Ramos (cell line): ENCODE results near the gene TRIOBP.

Experiments
- in situ Hi-C: fragments of 300-500 bp; cut with MboI; formaldehyde crosslinking; loops from one replicate; pipeline ENCODE4 v1.14.3; 2022; ENCODE audit warnings: low sequenced_read_pairs; ENCODE audit not compliant: unreplicated experiment

Gene TRIOBP

GRCh38 chr22:37664249-37665101, 32.4 kb upstream of the TRIOBP start:
- in situ Hi-C loops: no loop called here

GRCh38 chr22:37665487-37665886, 31.4 kb upstream of the TRIOBP start:
- in situ Hi-C loops: no loop called here

- in situ Hi-C loops: no loop called here
Observed at GRCh38 chr22:37669586-37669985, 27.3 kb upstream of the TRIOBP start.

GRCh38 chr22:37672206-37672919, 24.5 kb upstream of the TRIOBP start:
- in situ Hi-C loops: no loop called here

- in situ Hi-C loops: no loop called here
Observed at GRCh38 chr22:37672920-37673455, 23.9 kb upstream of the TRIOBP start.

- in situ Hi-C loops: no loop called here
Observed at GRCh38 chr22:37674248-37674647, 22.6 kb upstream of the TRIOBP start.

- in situ Hi-C loops: no loop called here
Observed at GRCh38 chr22:37674951-37675929, 21.6 kb upstream of the TRIOBP start, which contains the start of gene LGALS1. LGALS1 (plus strand) TSS chr22:37675636; CDS start chr22:37675703, 67 bp downstream.

GRCh38 chr22:37675930-37676735, 20.7 kb upstream of the TRIOBP start:
- in situ Hi-C loops: no loop called here

GRCh38 chr22:37676736-37677492, 19.9 kb upstream of the TRIOBP start:
- in situ Hi-C loops: no loop called here

GRCh38 chr22:37677493-37677974, 19.3 kb upstream of the TRIOBP start:
- in situ Hi-C loops: no loop called here

GRCh38 chr22:37678372-37678771, 18.5 kb upstream of the TRIOBP start:
- in situ Hi-C loops: no loop called here

GRCh38 chr22:37679670-37680069, 17.2 kb upstream of the TRIOBP start:
- in situ Hi-C loops: loop anchor here (5.0 kb wide), 1 partner anchor 62 kb away; no protein-coding TSS in a partner anchor

- in situ Hi-C loops: loop anchor here (5.0 kb wide), 1 partner anchor 63 kb away; no protein-coding TSS in a partner anchor
Observed at GRCh38 chr22:37680191-37680851, 16.5 kb upstream of the TRIOBP start.

GRCh38 chr22:37681001-37681424, 15.8 kb upstream of the TRIOBP start:
- in situ Hi-C loops: loop anchor here (5.0 kb wide), 1 partner anchor 64 kb away; no protein-coding TSS in a partner anchor

GRCh38 chr22:37681556-37682049, 15.2 kb upstream of the TRIOBP start:
- in situ Hi-C loops: loop anchor here (5.0 kb wide), 1 partner anchor 64 kb away; no protein-coding TSS in a partner anchor

- in situ Hi-C loops: loop anchor here (5.0 kb wide), 1 partner anchor 68 kb away; no protein-coding TSS in a partner anchor
Observed at GRCh38 chr22:37684803-37685615, 11.8 kb upstream of the TRIOBP start.
